Liver (tissue), 9 donors: ENCODE measurements around the gene RARRES2. TPM values are rescaled to one million over a fixed set of nuclear protein-coding genes. Genes with fewer than 3 reads are reported as not detected.

Experiments
- DNase-seq: peaks from one replicate; pipeline ENCODE4 v3.0.0-alpha.2; 2017; ENCODE audit warnings: low spot score
- H3K27ac ChIP-seq, 2 donors: one replicate each; pipeline ENCODE4 v1.7.0; 2013; ENCODE audit warnings: inconsistent platforms in 2 of 2, low read length in 2 of 2, control low read depth in 1 of 2, low read depth in 1 of 2, mild to moderate bottlenecking in 1 of 2
- H3K27me3 ChIP-seq, 4 donors: one replicate each; pipeline versions ENCODE4 v1.6.1 to v1.7.0; 2013; ENCODE audit warnings: low read length in 3 of 4, inconsistent platforms in 1 of 4, mild to moderate bottlenecking in 1 of 4, moderate library complexity in 1 of 4; ENCODE audit not compliant: control insufficient read depth in 4 of 4, insufficient read depth in 4 of 4
- H3K36me3 ChIP-seq, 4 donors: one replicate each; pipeline versions ENCODE4 v1.6.1 to v1.7.0; 2013; ENCODE audit warnings: low read length in 3 of 4, mild to moderate bottlenecking in 3 of 4, low read depth in 1 of 4, moderate library complexity in 1 of 4; ENCODE audit not compliant: control insufficient read depth in 4 of 4, insufficient read depth in 3 of 4
- H3K4me1 ChIP-seq, 4 donors: one replicate each; pipeline versions ENCODE4 v1.6.1 to v1.7.0; 2013; ENCODE audit warnings: low read length in 3 of 4, mild to moderate bottlenecking in 3 of 4, moderate library complexity in 1 of 4; ENCODE audit not compliant: control insufficient read depth in 4 of 4, insufficient read depth in 4 of 4
- H3K4me3 ChIP-seq, 3 donors: one replicate each; pipeline versions ENCODE4 v1.6.1 to v1.7.0; 2013; ENCODE audit warnings: low read length in 3 of 3, control low read depth in 1 of 3, low read depth in 1 of 3, mild to moderate bottlenecking in 1 of 3
- H3K9ac ChIP-seq, 2 donors: one replicate each; pipeline ENCODE4 v1.7.0; 2013; ENCODE audit warnings: low read length in 2 of 2, mild to moderate bottlenecking in 2 of 2, moderate library complexity in 2 of 2, control low read depth in 1 of 2, low read depth in 1 of 2
- H3K9me3 ChIP-seq, 4 donors: one replicate each; pipeline versions ENCODE4 v1.6.1 to v1.7.0; 2013; ENCODE audit warnings: low read length in 3 of 4; ENCODE audit not compliant: control insufficient read depth in 4 of 4
- ATF3 ChIP-seq: IDR thresholded peaks from 2 replicates; pipeline ENCODE4 v1.6.1; 2016; ENCODE audit warnings: antibody characterized with exemption
- CTCF ChIP-seq: fragments of 150-350 bp; IDR thresholded peaks from 2 replicates; pipeline ENCODE4 v1.5.1; 2017; ENCODE audit warnings: improper control_type of control experiment, low read depth, low read length; ENCODE audit not compliant: missing input control
- EGR1 ChIP-seq, 2 donors: IDR thresholded peaks; 2 replicates each; pipeline ENCODE4 v1.6.1; 2016 to 2018; ENCODE audit warnings: antibody characterized with exemption in 2 of 2, low read depth in 2 of 2
- FOXA1 ChIP-seq: IDR thresholded peaks from 2 replicates; pipeline ENCODE4 v1.6.1; 2016; ENCODE audit warnings: antibody characterized with exemption
- FOXA2 ChIP-seq: IDR thresholded peaks from 2 replicates; pipeline ENCODE4 v1.6.1; 2016; ENCODE audit warnings: antibody characterized with exemption
- GABPA ChIP-seq, 2 donors: IDR thresholded peaks in 1 of 2; conservative IDR thresholded peaks in 1 of 2; 2 replicates each; pipeline ENCODE4 v1.6.1; 2016; ENCODE audit warnings: antibody characterized with exemption in 2 of 2, mild to moderate bottlenecking in 1 of 2, moderate library complexity in 1 of 2
- HNF4A ChIP-seq, 2 donors: conservative IDR thresholded peaks; 2 replicates each; pipeline ENCODE4 v1.6.1; 2016; ENCODE audit warnings: antibody characterized with exemption in 2 of 2, mild to moderate bottlenecking in 2 of 2
- HNF4G ChIP-seq: IDR thresholded peaks from 2 replicates; pipeline ENCODE4 v1.6.1; 2016; ENCODE audit warnings: antibody characterized with exemption
- JUND ChIP-seq, 2 donors: IDR thresholded peaks; 2 replicates each; pipeline ENCODE4 v1.6.1; 2016; ENCODE audit warnings: antibody characterized with exemption in 2 of 2
- MAX ChIP-seq: IDR thresholded peaks from 2 replicates; pipeline ENCODE4 v1.6.1; 2016; ENCODE audit warnings: antibody characterized with exemption
- SP1 ChIP-seq: IDR thresholded peaks from 2 replicates; pipeline ENCODE4 v1.6.1; 2018; ENCODE audit warnings: antibody characterized with exemption, mild to moderate bottlenecking
- ZBTB33 ChIP-seq: IDR thresholded peaks from 2 replicates; pipeline ENCODE4 v1.6.1; 2016; ENCODE audit warnings: antibody characterized with exemption
- WGBS: extraction: QIAGEN DNeasy Blood & Tissue Kit; methylation state at CpG from one replicate; pipeline ENCODE4 v1.1.7; 2013; 5-methylcytosine and 5-hydroxymethylcytosine counted together
- polyA plus RNA-seq, 2 donors: library from polyadenylated mRNA; stranded (reverse) in 1 of 2; unstranded in 1 of 2; fragments of 200-250 nt in 1 of 2; fragments of >200 nt in 1 of 2; fragmentation: Nextera tagmentation in 1 of 2; extraction: Ambion mirVana in 1 of 2; gene quantifications; one replicate each; pipeline versions ENCODE4 v1.2.1 to v1.2.3, GENCODE V29; 2013 to 2015
- total RNA-seq, 2 donors: library from RNA; depleted of rRNA; stranded (reverse); fragments of >200 nt; gene quantifications; one replicate each; pipeline ENCODE4 v1.2.3, GENCODE V29; 2014
- donor health status: healthy.
- donor health status: healthy.
- donor health status: healthy.
- donor health status: healthy.
- donor health status: healthy.

The RARRES2 gene
- total and polyA plus RNA-seq, 4 donors: 149 to 1,915 (median 842) TPM

GRCh38 chr7:150381785-150382122, 40.3 kb upstream of the RARRES2 start (continued):
- TF ChIP-seq ATF3: no peak
- no peak for TF ChIP-seq GABPA (IDR thresholded peaks at IDR 0.05 in 1 of 2, conservative IDR thresholded peaks at IDR 0.05 in 1 of 2)
- TF ChIP-seq SP1: no peak
- TF ChIP-seq JUND (IDR thresholded peaks at IDR 0.05): no peak
- TF ChIP-seq CTCF: no peak

GRCh38 chr7:150381096-150381495, 39.7 kb upstream of the RARRES2 start:
- Histone ChIP-seq H3K27ac (no peak overlapping the region), H3K27me3 (no peaks in the 10 kb centered on the region), H3K4me1 (peaks cover 16 to 68% (median 62%) of the 10 kb centered on the region in 4 donors), H3K36me3 (no peaks in the 10 kb centered on the region), H3K4me3 (no peak overlapping the region), H3K9ac (no peak overlapping the region), H3K9me3 (no peaks in the 10 kb centered on the region)
- no peak for DNase-seq
- 91% methylated on average over 9 of the region's 9 CpGs for WGBS
- TF ChIP-seq MAX (no peak), HNF4G (no peak), EGR1 (IDR thresholded peaks at IDR 0.05; ENCODE audit: low read depth in 2 of 2) (no peak), ATF3 (no peak), FOXA2 (no peak), HNF4A (conservative IDR thresholded peaks at IDR 0.05) (no peak), JUND (IDR thresholded peaks at IDR 0.05) (no peak)

GRCh38 chr7:150380463-150380862, 39.0 kb upstream of the RARRES2 start:
- DNase-seq: peak; percentile 26
- Histone ChIP-seq H3K36me3 (no peaks in the 10 kb centered on the region), H3K9me3 (no peaks in the 10 kb centered on the region), H3K9ac (no peak overlapping the region), H3K27ac (no peak overlapping the region), H3K27me3 (no peaks in the 10 kb centered on the region), H3K4me3 (no peak overlapping the region), H3K4me1 (peaks cover 20 to 68% (median 62%) of the 10 kb centered on the region in 4 donors)
- 79% methylated on average over 11 of the region's 11 CpGs for WGBS
- TF ChIP-seq SP1 (no peak), HNF4G (no peak), MAX (no peak), FOXA1 (no peak), ATF3 (no peak), ZBTB33 (no peak), JUND (IDR thresholded peaks at IDR 0.05) (no peak), EGR1 (IDR thresholded peaks at IDR 0.05; ENCODE audit: low read depth in 2 of 2) (no peak)
